SW480 (cell line): ENCODE data around the gene ZNF737.
"Not testable (repeated sequence)": the region's sequence is repeated elsewhere in the genome, so short reads cannot be mapped to it uniquely, and the experiment has no call there.

ENCODE experiments used
- DNase-seq: peaks from one replicate; pipeline ENCODE4 v3.0.0-alpha.2; 2016; ENCODE audit warnings: low spot score

Gene ZNF737

DNA sequence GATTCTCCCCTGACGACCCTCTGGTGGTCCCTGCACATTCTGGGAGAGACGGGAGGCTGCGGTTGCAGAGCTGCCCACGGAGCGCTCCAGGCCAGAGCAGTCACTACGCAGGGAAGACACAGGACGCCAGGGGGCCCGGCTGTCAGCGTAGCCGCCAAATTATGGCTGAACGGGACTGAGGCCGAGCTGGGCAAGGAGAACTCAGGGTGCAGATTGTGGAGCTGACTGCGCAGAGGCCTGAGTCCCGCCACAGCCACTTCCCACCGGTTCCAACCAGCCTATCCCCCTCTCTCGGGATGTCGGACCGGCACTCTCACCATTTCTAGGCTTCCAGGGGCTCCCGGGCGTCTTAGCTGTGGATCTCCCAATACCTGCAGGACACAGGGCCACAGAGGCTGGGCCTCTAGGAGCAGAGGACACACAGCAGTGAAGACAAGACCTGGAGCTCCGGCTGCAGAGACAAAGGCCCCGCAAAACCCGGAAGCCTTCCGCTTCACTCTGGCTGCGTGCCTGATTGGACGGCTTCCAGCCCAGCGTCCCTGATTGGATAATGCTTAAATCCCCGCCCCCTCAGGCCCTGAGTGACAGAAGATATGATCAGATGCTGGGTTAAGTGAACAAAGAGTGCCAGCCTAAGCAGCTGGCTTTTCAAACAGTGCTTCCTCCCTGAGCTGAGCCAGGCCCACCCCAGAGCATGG is at the start of gene ZNF737:
ZNF737 (minus strand) TSS at position 461 of the 698 bp plus-strand sequence; CDS start at position 320, 141 bp downstream.
- DNase-seq, result peak; percentile 12

DNA sequence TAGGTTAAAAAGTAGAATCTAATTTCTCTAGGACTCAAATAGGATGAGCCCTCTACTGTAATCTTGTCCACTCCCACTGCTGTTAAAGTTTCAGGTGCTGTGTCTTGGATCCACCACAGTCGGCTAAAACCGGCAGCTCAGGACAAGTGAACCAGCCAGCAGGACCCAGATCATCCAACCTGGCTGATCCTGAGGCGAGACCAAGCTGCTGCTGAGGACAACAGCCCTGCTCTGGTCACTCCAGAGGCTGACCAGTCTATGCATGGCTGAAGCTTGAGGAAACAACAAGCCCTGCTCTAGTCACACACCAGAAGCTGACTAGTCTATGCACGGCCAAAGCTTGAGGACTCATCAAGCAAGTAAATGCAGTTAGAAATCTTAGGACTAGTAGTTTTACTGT is 49.4 kb upstream of the ZNF737 start:
- not testable (repeated sequence) for DNase-seq

DNA sequence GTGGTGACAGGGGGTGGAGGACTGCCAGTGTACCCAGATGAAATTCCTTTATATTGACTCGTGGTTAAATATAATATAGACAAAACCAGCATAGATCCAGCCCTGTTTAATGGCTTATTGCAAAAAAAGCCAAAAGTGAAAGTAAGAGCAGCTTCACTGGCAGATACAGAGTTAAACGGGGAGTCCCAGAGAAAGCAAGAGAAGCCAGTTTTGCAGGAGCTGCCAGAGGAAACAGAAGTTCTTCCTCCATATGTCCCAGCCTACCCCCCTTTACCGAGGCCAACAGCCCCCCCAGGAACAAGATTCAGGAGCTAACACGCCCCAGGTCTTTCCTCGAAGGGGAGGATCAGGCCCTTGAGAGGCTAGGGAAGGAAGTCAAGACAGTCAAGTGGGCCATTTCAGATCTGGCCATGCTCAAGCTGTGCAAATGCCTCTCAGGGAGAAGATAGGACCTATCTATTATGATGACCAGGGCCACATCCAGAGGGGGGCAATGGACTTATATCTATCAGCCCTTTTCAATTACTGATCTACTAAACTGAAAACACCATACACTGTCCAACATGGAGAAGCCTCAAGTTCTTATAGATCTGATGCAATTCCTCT is 47.2 kb upstream of the ZNF737 start:
- DNase-seq, result no peak

DNA sequence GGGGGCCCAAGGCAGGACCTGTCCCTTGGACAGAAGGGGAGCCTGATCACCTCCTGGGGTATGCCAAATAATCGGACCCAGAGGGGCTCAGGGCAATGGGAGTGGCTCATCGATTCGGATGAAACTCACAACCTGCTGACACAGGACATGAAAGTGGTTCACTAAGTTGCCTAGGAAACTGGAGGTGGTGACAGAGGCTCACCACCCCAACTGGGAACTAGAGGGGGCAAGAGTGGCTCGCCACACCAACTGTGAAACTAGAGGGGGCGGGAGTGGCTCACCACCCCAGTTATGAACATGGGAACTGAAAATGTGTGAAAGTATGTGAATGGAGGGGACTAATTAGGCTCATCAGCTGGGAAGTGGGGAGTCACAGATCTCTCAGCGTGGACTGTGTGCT is 46.3 kb upstream of the ZNF737 start:
- DNase-seq, result no peak

DNA sequence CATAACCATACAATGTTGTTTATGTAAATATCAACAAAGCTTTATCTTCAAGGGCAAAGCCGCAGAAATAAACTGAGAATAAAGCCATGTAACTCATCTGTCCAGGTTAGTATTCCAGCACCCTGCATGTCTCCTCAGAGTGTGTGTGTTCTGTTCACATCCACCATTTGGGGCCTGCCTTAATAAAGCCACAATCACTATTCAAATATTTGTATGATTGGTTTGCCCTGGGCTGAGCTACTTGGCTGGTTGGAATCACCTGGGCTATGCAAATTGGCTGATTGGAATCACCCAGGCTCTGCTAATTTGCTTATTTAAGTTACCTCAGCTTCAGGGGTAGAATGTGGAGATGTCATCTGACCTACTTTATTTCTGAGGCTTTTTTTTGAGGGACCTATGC is 42.4 kb upstream of the ZNF737 start:
- no peak for DNase-seq

DNA sequence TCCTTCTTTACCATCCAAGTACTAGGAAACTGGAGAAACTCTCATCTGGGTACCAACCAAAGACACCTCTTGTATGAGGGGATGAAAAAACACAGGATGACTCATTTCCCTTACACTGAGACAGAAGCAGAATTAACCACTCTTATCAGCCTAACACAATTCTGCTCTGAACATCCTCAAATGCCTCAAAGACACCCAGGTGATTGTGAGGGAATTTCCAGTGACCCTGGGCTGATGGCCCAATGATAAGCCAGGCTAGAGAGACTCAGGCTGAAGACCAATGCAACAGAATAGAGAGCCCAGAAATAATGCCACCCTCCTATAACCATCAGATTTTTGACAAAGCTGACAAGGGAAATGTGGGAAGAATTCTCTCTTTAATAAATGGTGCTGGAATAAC is 7.0 kb downstream of the ZNF737 start:
- no peak for DNase-seq

DNA sequence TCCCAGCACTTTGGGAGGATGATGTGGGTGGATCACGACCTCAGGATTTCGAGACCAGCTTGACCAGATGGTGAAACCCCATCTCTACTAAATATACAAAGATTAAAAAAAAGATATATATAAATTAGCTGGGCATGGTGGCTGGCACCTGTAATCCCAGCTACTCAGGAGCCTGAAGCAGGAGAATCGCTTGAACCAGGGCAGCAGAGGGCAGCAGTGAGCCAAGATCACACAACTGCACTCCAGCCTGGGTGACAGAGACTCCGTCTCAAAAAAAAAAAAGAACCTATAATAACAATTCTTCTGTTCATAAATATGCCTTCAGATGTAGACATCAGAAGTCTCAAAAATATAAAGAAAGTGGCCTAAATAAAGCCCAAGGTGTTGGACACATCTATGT is 7.6 kb downstream of the ZNF737 start:
- DNase-seq, result no peak

DNA sequence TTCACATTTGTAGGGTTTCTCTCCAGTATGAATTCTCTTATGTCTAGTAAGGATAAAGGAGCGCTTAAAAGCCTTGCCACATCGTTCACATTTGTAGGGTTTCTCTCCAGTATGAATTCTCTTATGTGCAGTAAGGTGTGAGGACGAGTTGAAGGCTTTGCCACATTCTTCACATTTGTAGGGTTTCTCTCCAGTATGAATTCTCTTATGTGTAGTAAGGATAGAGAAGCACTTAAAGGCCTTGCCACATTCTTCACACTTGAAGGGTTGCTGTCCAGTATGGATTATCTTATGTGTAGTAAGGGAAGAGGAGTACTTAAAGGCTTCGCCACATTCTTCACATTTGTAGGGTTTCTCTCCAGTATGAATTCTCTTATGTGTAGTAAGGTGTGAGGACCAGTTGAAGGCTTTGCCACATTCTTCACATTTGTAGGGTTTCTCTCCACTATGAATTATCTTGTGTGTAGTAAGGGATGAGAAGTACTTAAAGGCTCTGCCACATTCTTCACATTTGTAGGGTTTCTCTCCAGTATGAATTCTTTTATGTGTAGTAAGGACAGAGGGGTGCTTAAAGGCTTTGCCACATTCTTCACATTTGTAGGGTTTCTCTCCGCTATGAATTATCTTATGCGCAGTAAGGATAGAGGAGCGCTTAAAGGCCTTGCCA is 20.8 kb downstream of the ZNF737 start:
- DNase-seq, result not testable (repeated sequence)

DNA sequence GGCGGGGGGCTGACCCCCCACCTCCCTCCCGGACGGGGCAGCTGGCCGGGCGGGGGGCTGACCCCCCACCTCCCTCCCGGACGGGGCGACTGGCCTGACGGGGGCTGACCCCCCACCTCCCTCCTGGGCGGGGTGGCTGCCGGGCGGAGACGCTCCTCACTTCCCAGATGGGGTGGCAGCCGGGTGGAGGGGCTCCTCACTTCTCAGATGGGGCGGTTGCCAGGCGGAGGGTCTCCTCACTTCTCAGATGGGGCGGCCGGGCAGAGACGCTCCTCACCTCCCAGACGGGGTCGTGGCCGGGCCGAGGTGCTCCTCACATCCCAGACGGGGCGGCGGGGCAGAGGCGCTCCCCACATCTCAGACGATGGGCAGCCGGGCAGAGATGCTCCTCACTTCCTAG is 35.3 kb downstream of the ZNF737 start:
- DNase-seq, result not testable (repeated sequence)

DNA sequence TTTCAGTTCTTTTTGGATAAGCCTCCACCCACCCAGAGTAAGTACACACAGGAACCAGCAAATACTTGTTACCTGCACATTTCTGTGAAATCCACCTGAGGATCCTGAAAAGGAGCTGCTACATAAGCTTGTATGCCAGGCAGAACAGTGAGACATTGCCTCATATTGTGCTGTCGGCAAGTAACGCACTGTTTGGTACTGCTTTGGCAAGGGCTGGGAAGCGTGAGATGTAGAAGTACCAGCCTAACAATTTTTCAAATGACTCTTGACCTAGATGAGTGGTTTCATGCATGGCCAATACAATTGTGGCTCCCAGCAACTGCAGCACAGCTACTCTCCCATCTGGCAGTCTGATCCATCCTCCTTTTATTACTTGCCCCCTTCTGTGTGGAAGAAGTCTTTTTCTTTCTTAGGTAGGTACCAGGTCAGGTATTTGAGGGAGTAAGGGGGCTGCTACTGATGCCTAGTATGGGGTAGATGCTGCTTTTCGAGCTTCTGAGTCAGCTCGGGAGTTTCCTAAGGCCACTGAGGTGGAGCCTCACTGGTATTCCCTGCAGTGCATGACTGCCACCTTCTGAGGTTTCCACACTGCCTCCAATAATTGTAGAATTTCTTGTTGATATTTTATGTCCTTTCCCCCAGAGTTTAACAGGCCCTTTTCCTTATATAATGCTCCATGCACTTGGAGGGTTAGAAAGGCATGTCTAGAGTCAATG is 52.2 kb downstream of the ZNF737 start:
- DNase-seq, result no peak

DNA sequence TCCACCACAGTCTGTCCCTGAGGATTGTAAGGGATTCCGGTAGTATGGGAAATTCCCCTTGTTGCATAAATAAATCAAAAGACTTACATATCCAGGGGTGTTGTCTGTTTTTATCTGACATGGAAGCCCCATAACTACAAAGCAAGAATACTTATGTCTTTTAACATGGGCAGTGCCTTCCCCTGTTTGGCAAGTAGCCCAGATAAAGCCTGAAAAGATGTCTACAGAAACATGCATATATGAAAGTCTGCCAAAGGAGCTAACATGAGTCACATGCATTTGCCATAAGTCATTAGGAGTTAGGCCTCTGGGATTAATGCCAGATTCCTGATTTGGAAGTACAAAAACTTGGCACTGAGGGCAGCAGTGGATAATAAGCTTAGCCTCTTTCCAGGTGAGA is 62.1 kb downstream of the ZNF737 start:
- DNase-seq, result no peak
